SU-DHL-6 (cell line): Measurements from ENCODE around the gene LVRN.

ENCODE experiments used
- H2AFZ ChIP-seq: fragments of 200-600 bp; sonication (generic); 2 replicates; pipeline ENCODE4 v1.6.1; 2014; ENCODE audit warnings: low read depth, mild to moderate bottlenecking, moderate library complexity, mixed read lengths, antibody characterized with exemption, low read length; ENCODE audit not compliant: severe bottlenecking
- H3F3A ChIP-seq: fragments of 200-600 bp; shearing (Covaris generic); 2 replicates; pipeline ENCODE4 v1.6.0; 2016; ENCODE audit warnings: antibody characterized with exemption, mild to moderate bottlenecking; ENCODE audit not compliant: insufficient read depth
- H3K27ac ChIP-seq: fragments of 200-600 bp; sonication (generic); 2 replicates; pipeline ENCODE4 v1.5.1; 2016; ENCODE audit warnings: low read depth, mild to moderate bottlenecking, low read length, moderate library complexity, mixed read lengths
- H3K27me3 ChIP-seq: fragments of 200-600 bp; sonication (generic), shearing (Covaris generic); 2 replicates; pipeline ENCODE4 v1.6.0; 2014; ENCODE audit warnings: mild to moderate bottlenecking, low read length
- H3K36me3 ChIP-seq: fragments of 200-600 bp; sonication (generic); 2 replicates; pipeline ENCODE4 v1.6.1; 2014; ENCODE audit warnings: mild to moderate bottlenecking, low read length, mixed read lengths
- H3K4me2 ChIP-seq: fragments of 300-600, 200-600 bp; shearing (Covaris generic), sonication (generic); 2 replicates; pipeline ENCODE4 v1.6.0; 2014; ENCODE audit warnings: low read length, low read depth, mild to moderate bottlenecking; ENCODE audit not compliant: poor library complexity, severe bottlenecking
- H3K4me3 ChIP-seq: fragments of 200-600 bp; sonication (generic); 2 replicates; pipeline ENCODE4 v1.5.1; 2014; ENCODE audit warnings: antibody characterized with exemption, low read length, mild to moderate bottlenecking, mixed read lengths; ENCODE audit not compliant: insufficient read depth, poor library complexity, severe bottlenecking
- H3K79me2 ChIP-seq: fragments of 200-600 bp; sonication (generic); 2 replicates; pipeline ENCODE4 v1.6.1; 2014; ENCODE audit warnings: mild to moderate bottlenecking, low read length, moderate library complexity; ENCODE audit not compliant: insufficient read depth
- H3K9ac ChIP-seq: fragments of 200-600 bp; sonication (generic); 2 replicates; pipeline ENCODE4 v1.7.0; 2014; ENCODE audit warnings: mild to moderate bottlenecking, low read length
- H3K9me2 ChIP-seq: fragments of 200-600 bp; sonication (generic); replicated peaks from 2 replicates; pipeline ENCODE4 v1.6.1; 2014; ENCODE audit warnings: low read length; ENCODE audit not compliant: insufficient read depth
- H3K9me3 ChIP-seq: fragments of 200-600 bp; sonication (generic); 2 replicates; pipeline ENCODE4 v1.6.1; 2014; ENCODE audit warnings: low read length, mixed read lengths; ENCODE audit not compliant: insufficient read depth
- H4K20me1 ChIP-seq: fragments of 200-600 bp; sonication (generic); 2 replicates; pipeline ENCODE4 v1.6.1; 2014; ENCODE audit warnings: low read depth, mild to moderate bottlenecking, antibody characterized with exemption, low read length, moderate library complexity, mixed read lengths
- CTCF ChIP-seq: fragments of 200-600 bp; sonication (generic); IDR thresholded peaks from one replicate; pipeline ENCODE4 v1.5.1; 2017; ENCODE audit warnings: antibody characterized with exemption, mild to moderate bottlenecking, low read length, moderate library complexity; ENCODE audit not compliant: insufficient read depth, poor library complexity, severe bottlenecking
- EZH2phosphoT487 ChIP-seq: fragments of 200-600 bp; sonication (generic), shearing (Covaris generic); conservative IDR thresholded peaks from 2 replicates; pipeline ENCODE4 v1.6.1; 2018; ENCODE audit warnings: mild to moderate bottlenecking, antibody characterized with exemption, low read length, moderate library complexity, mixed read lengths

LVRN gene

GRCh38 chr5:116002116-116002906 is 40.0 kb downstream of the LVRN start:
- Histone ChIP-seq H3K36me3 (no peaks in the 10 kb centered on the region), H4K20me1 (no peaks in the 10 kb centered on the region), H3K27ac (no peak overlapping the region), H3K4me2 (no peak overlapping the region), H3K9me3 (no peaks in the 10 kb centered on the region), H3K9ac (no peak overlapping the region), H2AFZ (no peak overlapping the region), H3K27me3 (no peaks in the 10 kb centered on the region), H3K9me2 (no peaks in the 10 kb centered on the region), H3K4me3 (no peak overlapping the region), H3K79me2 (no peaks in the 10 kb centered on the region), H3F3A (no peaks in the 10 kb centered on the region)
- TF ChIP-seq CTCF (no peak), EZH2phosphoT487 (no peak)

- TF ChIP-seq CTCF (no peak), EZH2phosphoT487 (no peak)
- H3K36me3 ChIP-seq: no peaks in the 10 kb centered on the region
- no peak overlapping the region for H3K4me2 ChIP-seq
- no peaks in the 10 kb centered on the region for H3K27me3 ChIP-seq
- no peak overlapping the region for H3K27ac ChIP-seq
- H3F3A ChIP-seq: no peaks in the 10 kb centered on the region
- no peak overlapping the region for H3K4me3 ChIP-seq
- H3K9me3 ChIP-seq: no peaks in the 10 kb centered on the region
- no peaks in the 10 kb centered on the region for H4K20me1 ChIP-seq
- H2AFZ ChIP-seq: no peak overlapping the region
- no peaks in the 10 kb centered on the region for H3K9me2 ChIP-seq
- no peak overlapping the region for H3K9ac ChIP-seq
- H3K79me2 ChIP-seq: no peaks in the 10 kb centered on the region
Observed at GRCh38 chr5:116004248-116004647, 42.0 kb downstream of the LVRN start.

- no peak overlapping the region for H3K9ac ChIP-seq
- H3K9me3 ChIP-seq: no peaks in the 10 kb centered on the region
- no peaks in the 10 kb centered on the region for H4K20me1 ChIP-seq
- H3K27me3 ChIP-seq: no peaks in the 10 kb centered on the region
- no peak overlapping the region for H2AFZ ChIP-seq
- no peak overlapping the region for H3K27ac ChIP-seq
- H3K4me3 ChIP-seq: no peak overlapping the region
- TF ChIP-seq CTCF (no peak), EZH2phosphoT487 (no peak)
- no peaks in the 10 kb centered on the region for H3K36me3 ChIP-seq
- no peaks in the 10 kb centered on the region for H3K9me2 ChIP-seq
- H3K79me2 ChIP-seq: no peaks in the 10 kb centered on the region
- H3K4me2 ChIP-seq: no peak overlapping the region
- no peaks in the 10 kb centered on the region for H3F3A ChIP-seq
Observed at GRCh38 chr5:116009806-116010205, 47.5 kb downstream of the LVRN start.
